ENCODE results near the gene SLC48A1. TPM values are rescaled to one million over a fixed set of nuclear protein-coding genes. Genes with fewer than 3 reads are reported as not detected.

SLC48A1 gene
- polyA plus RNA-seq, 2 donors, result 17.7 to 20.6 TPM

- Histone ChIP-seq H3K27ac (ENCODE audit: low read depth in 2 of 2, low read length in 1 of 2) (no peak overlapping the region), H3K9me3 (ENCODE audit: control insufficient read depth in 2 of 2, insufficient read depth in 1 of 2, low read depth in 1 of 2, low read length in 1 of 2) (no peaks in the 10 kb centered on the region), H3K4me3 (ENCODE audit: low read depth in 1 of 2, low read length in 2 of 2) (no peak overlapping the region), H3K4me1 (ENCODE audit: control insufficient read depth in 2 of 2, insufficient read depth in 2 of 2, low read length in 1 of 2) (peaks cover 3 to 14% of the 10 kb centered on the region in 2 donors), H3K36me3 (ENCODE audit: control insufficient read depth in 2 of 2, insufficient read depth in 2 of 2, low read length in 1 of 2) (peaks cover 0 to 25% of the 10 kb centered on the region in 2 donors), H3K27me3 (ENCODE audit: control insufficient read depth in 1 of 2, insufficient read depth in 2 of 2, low read length in 2 of 2) (no peaks in the 10 kb centered on the region)
- WGBS, 2 donors, result 92 to 100% methylated on average over 3 of the region's 3 CpGs
Observed at GRCh38 chr12:47748899-47749298, 24.1 kb upstream of the SLC48A1 start.

GRCh38 chr12:47750229-47750798 lies 22.7 kb upstream of the SLC48A1 start:
- peaks cover 0 to 25% of the 10 kb centered on the region in 2 donors for H3K36me3 ChIP-seq (ENCODE audit: control insufficient read depth in 2 of 2, insufficient read depth in 2 of 2, low read length in 1 of 2)

GRCh38 chr12:47750916-47751470 lies 22.0 kb upstream of the SLC48A1 start:
- WGBS, 2 donors, result 87 to 88% methylated on average over 19 of the region's 19 CpGs
- no peak overlapping the region for H3K27ac ChIP-seq (ENCODE audit: low read depth in 2 of 2, low read length in 1 of 2)
- H3K27me3 ChIP-seq (ENCODE audit: control insufficient read depth in 1 of 2, insufficient read depth in 2 of 2, low read length in 2 of 2), result no peaks in the 10 kb centered on the region
- H3K4me3 ChIP-seq (ENCODE audit: low read depth in 1 of 2, low read length in 2 of 2), result no peak overlapping the region
- H3K36me3 ChIP-seq (ENCODE audit: control insufficient read depth in 2 of 2, insufficient read depth in 2 of 2, low read length in 1 of 2), result peaks cover 0 to 25% of the 10 kb centered on the region in 2 donors
- H3K4me1 ChIP-seq (ENCODE audit: control insufficient read depth in 2 of 2, insufficient read depth in 2 of 2, low read length in 1 of 2), result peaks cover 3 to 25% of the 10 kb centered on the region in 2 donors
- H3K9me3 ChIP-seq (ENCODE audit: control insufficient read depth in 2 of 2, insufficient read depth in 1 of 2, low read depth in 1 of 2, low read length in 1 of 2), result no peaks in the 10 kb centered on the region

More at GRCh38 chr12:47750229-47750798, 22.7 kb upstream of the SLC48A1 start:
- no peak overlapping the region for H3K27ac ChIP-seq (ENCODE audit: low read depth in 2 of 2, low read length in 1 of 2)
- no peaks in the 10 kb centered on the region for H3K9me3 ChIP-seq (ENCODE audit: control insufficient read depth in 2 of 2, insufficient read depth in 1 of 2, low read depth in 1 of 2, low read length in 1 of 2)
- H3K4me3 ChIP-seq (ENCODE audit: low read depth in 1 of 2, low read length in 2 of 2), result no peak overlapping the region
- WGBS, 2 donors, result 86 to 92% methylated on average over 10 of the region's 10 CpGs
- H3K27me3 ChIP-seq (ENCODE audit: control insufficient read depth in 1 of 2, insufficient read depth in 2 of 2, low read length in 2 of 2), result no peaks in the 10 kb centered on the region
- H3K4me1 ChIP-seq (ENCODE audit: control insufficient read depth in 2 of 2, insufficient read depth in 2 of 2, low read length in 1 of 2), result peaks cover 3 to 21% of the 10 kb centered on the region in 2 donors

- Histone ChIP-seq H3K9me3 (ENCODE audit: control insufficient read depth in 2 of 2, insufficient read depth in 1 of 2, low read depth in 1 of 2, low read length in 1 of 2) (no peaks in the 10 kb centered on the region), H3K36me3 (ENCODE audit: control insufficient read depth in 2 of 2, insufficient read depth in 2 of 2, low read length in 1 of 2) (peaks cover 0 to 25% of the 10 kb centered on the region in 2 donors), H3K4me3 (ENCODE audit: low read depth in 1 of 2, low read length in 2 of 2) (no peak overlapping the region), H3K27me3 (ENCODE audit: control insufficient read depth in 1 of 2, insufficient read depth in 2 of 2, low read length in 2 of 2) (no peaks in the 10 kb centered on the region), H3K27ac (ENCODE audit: low read depth in 2 of 2, low read length in 1 of 2) (peak overlapping the region; percentile 92 to 95), H3K4me1 (ENCODE audit: control insufficient read depth in 2 of 2, insufficient read depth in 2 of 2, low read length in 1 of 2) (peaks cover 3 to 27% of the 10 kb centered on the region in 2 donors)
- WGBS, 2 donors, result 68 to 72% methylated on average over 9 of the region's 9 CpGs
Observed at GRCh38 chr12:47751561-47751960, 21.5 kb upstream of the SLC48A1 start.

- H3K27me3 ChIP-seq (ENCODE audit: control insufficient read depth in 1 of 2, insufficient read depth in 2 of 2, low read length in 2 of 2), result no peaks in the 10 kb centered on the region
- 71 to 74% methylated on average over 4 of the region's 4 CpGs for WGBS, 2 donors
- peaks cover 0 to 24% of the 10 kb centered on the region in 2 donors for H3K36me3 ChIP-seq (ENCODE audit: control insufficient read depth in 2 of 2, insufficient read depth in 2 of 2, low read length in 1 of 2)
- H3K27ac ChIP-seq (ENCODE audit: low read depth in 2 of 2, low read length in 1 of 2), result peak overlapping the region; percentile 92 to 95
- no peak overlapping the region for H3K4me3 ChIP-seq (ENCODE audit: low read depth in 1 of 2, low read length in 2 of 2)
- H3K4me1 ChIP-seq (ENCODE audit: control insufficient read depth in 2 of 2, insufficient read depth in 2 of 2, low read length in 1 of 2), result peaks cover 3 to 27% of the 10 kb centered on the region in 2 donors
- H3K9me3 ChIP-seq (ENCODE audit: control insufficient read depth in 2 of 2, insufficient read depth in 1 of 2, low read depth in 1 of 2, low read length in 1 of 2), result no peaks in the 10 kb centered on the region
Observed at GRCh38 chr12:47752121-47752520, 20.9 kb upstream of the SLC48A1 start.

- no peaks in the 10 kb centered on the region for H3K27me3 ChIP-seq (ENCODE audit: control insufficient read depth in 1 of 2, insufficient read depth in 2 of 2, low read length in 2 of 2)
- 44 to 63% methylated on average over 7 of the region's 7 CpGs for WGBS, 2 donors
- H3K36me3 ChIP-seq (ENCODE audit: control insufficient read depth in 2 of 2, insufficient read depth in 2 of 2, low read length in 1 of 2), result peaks cover 0 to 20% of the 10 kb centered on the region in 2 donors
- peak overlapping the region; percentile 92 to 97 for H3K27ac ChIP-seq (ENCODE audit: low read depth in 2 of 2, low read length in 1 of 2)
- no peaks in the 10 kb centered on the region for H3K9me3 ChIP-seq (ENCODE audit: control insufficient read depth in 2 of 2, insufficient read depth in 1 of 2, low read depth in 1 of 2, low read length in 1 of 2)
- H3K4me3 ChIP-seq (ENCODE audit: low read depth in 1 of 2, low read length in 2 of 2), result no peak overlapping the region
- peaks cover 4 to 29% of the 10 kb centered on the region in 2 donors for H3K4me1 ChIP-seq (ENCODE audit: control insufficient read depth in 2 of 2, insufficient read depth in 2 of 2, low read length in 1 of 2)
Observed at GRCh38 chr12:47752552-47752951, 20.5 kb upstream of the SLC48A1 start.

- H3K4me3 ChIP-seq (ENCODE audit: low read depth in 1 of 2, low read length in 2 of 2), result no peak overlapping the region
- peak overlapping the region; percentile 92 to 97 for H3K27ac ChIP-seq (ENCODE audit: low read depth in 2 of 2, low read length in 1 of 2)
- peaks cover 9 to 34% of the 10 kb centered on the region in 2 donors for H3K4me1 ChIP-seq (ENCODE audit: control insufficient read depth in 2 of 2, insufficient read depth in 2 of 2, low read length in 1 of 2)
- peaks cover 0 to 14% of the 10 kb centered on the region in 2 donors for H3K36me3 ChIP-seq (ENCODE audit: control insufficient read depth in 2 of 2, insufficient read depth in 2 of 2, low read length in 1 of 2)
- WGBS, 2 donors, result 34 to 57% methylated on average over 10 to 11 of the region's 11 CpGs
- H3K27me3 ChIP-seq (ENCODE audit: control insufficient read depth in 1 of 2, insufficient read depth in 2 of 2, low read length in 2 of 2), result no peaks in the 10 kb centered on the region
- no peaks in the 10 kb centered on the region for H3K9me3 ChIP-seq (ENCODE audit: control insufficient read depth in 2 of 2, insufficient read depth in 1 of 2, low read depth in 1 of 2, low read length in 1 of 2)
Observed at GRCh38 chr12:47753021-47754001, 19.7 kb upstream of the SLC48A1 start.

- H3K27me3 ChIP-seq (ENCODE audit: control insufficient read depth in 1 of 2, insufficient read depth in 2 of 2, low read length in 2 of 2), result no peaks in the 10 kb centered on the region
- no peak overlapping the region for H3K4me3 ChIP-seq (ENCODE audit: low read depth in 1 of 2, low read length in 2 of 2)
- H3K4me1 ChIP-seq (ENCODE audit: control insufficient read depth in 2 of 2, insufficient read depth in 2 of 2, low read length in 1 of 2), result peaks cover 9 to 37% of the 10 kb centered on the region in 2 donors
- H3K36me3 ChIP-seq (ENCODE audit: control insufficient read depth in 2 of 2, insufficient read depth in 2 of 2, low read length in 1 of 2), result peaks cover 0 to 13% of the 10 kb centered on the region in 2 donors
- no peaks in the 10 kb centered on the region for H3K9me3 ChIP-seq (ENCODE audit: control insufficient read depth in 2 of 2, insufficient read depth in 1 of 2, low read depth in 1 of 2, low read length in 1 of 2)
- peak overlapping the region; percentile 92 to 97 for H3K27ac ChIP-seq (ENCODE audit: low read depth in 2 of 2, low read length in 1 of 2)
- 77 to 80% methylated on average over 4 of the region's 4 CpGs for WGBS, 2 donors
Observed at GRCh38 chr12:47754126-47754525, 18.9 kb upstream of the SLC48A1 start.

- Histone ChIP-seq H3K4me1 (ENCODE audit: control insufficient read depth in 2 of 2, insufficient read depth in 2 of 2, low read length in 1 of 2) (peaks cover 9 to 39% of the 10 kb centered on the region in 2 donors), H3K9me3 (ENCODE audit: control insufficient read depth in 2 of 2, insufficient read depth in 1 of 2, low read depth in 1 of 2, low read length in 1 of 2) (no peaks in the 10 kb centered on the region), H3K36me3 (ENCODE audit: control insufficient read depth in 2 of 2, insufficient read depth in 2 of 2, low read length in 1 of 2) (peaks cover 0 to 8% of the 10 kb centered on the region in 2 donors), H3K27me3 (ENCODE audit: control insufficient read depth in 1 of 2, insufficient read depth in 2 of 2, low read length in 2 of 2) (no peaks in the 10 kb centered on the region), H3K27ac (ENCODE audit: low read depth in 2 of 2, low read length in 1 of 2) (peak overlapping the region; percentile 83 to 92), H3K4me3 (ENCODE audit: low read depth in 1 of 2, low read length in 2 of 2) (no peak overlapping the region)
- 39 to 51% methylated on average over 3 of the region's 3 CpGs for WGBS, 2 donors
Observed at GRCh38 chr12:47754881-47755280, 18.2 kb upstream of the SLC48A1 start.
